HepG2 (cell line): ENCODE data around the gene STUM. TPM values are rescaled to one million over a fixed set of nuclear protein-coding genes. Genes with fewer than 3 reads are reported as not detected.

ENCODE experiments used
- ATAC-seq: fragments of 200-7000 bp; cut with Tn5 transposase; 3 replicates; pipeline ENCODE4 v1.9.1; 2020; ENCODE audit warnings: mild to moderate bottlenecking, moderate library complexity
- BruUV-seq: library from RNA; stranded (reverse); fragments of 400-500 nt; replicated peaks from 2 replicates; lab custom pipeline; 2021; lab: Mats Ljungman, UMichigan
- CTCF ChIA-PET: fragments of 300-600 bp; formaldehyde crosslinking; extraction: SDS; loops from one replicate; lab custom pipeline; 2021; ENCODE audit warnings: low total read pairs, inconsistent platforms, low intra/inter-chr PET ratio; lab: Yijun Ruan, JAX
- POLR2A ChIA-PET: fragments of 350-600 bp; sonication (Branson Sonifier 250); formaldehyde crosslinking; loops from one replicate; lab custom pipeline; 2020; ENCODE audit warnings: antibody characterized with exemption, inconsistent platforms; lab: Yijun Ruan, JAX
- DNase-seq: peaks from one replicate; pipeline ENCODE4 v3.0.0-alpha.2; 2015; ENCODE audit warnings: low spot score
- FAIRE-seq: peaks from 3 replicates; lab custom pipeline; 2011; peaks lifted over from hg19 to GRCh38; lab: Jason Lieb, UNC
- H2AFZ ChIP-seq: one replicate; pipeline ENCODE4 v1.6.1; 2011; ENCODE audit warnings: low read length, inconsistent platforms
- H3K27ac ChIP-seq: fragments of 300-600 bp; 3 replicates; pipeline ENCODE4 v1.8.0; 2011; ENCODE audit warnings: mixed run types, mild to moderate bottlenecking, mixed read lengths, low read length, inconsistent platforms; ENCODE audit not compliant: insufficient read depth; ENCODE audit errors: extremely low read length
- H3K27me3 ChIP-seq, 2 experiments: fragments of 200-600 bp in 1 of 2; 2 replicates in 1 of 2; 3 replicates in 1 of 2; pipeline versions ENCODE4 v1.6.0 to v1.8.0; 2011; ENCODE audit warnings: low read length in 2 of 2, mild to moderate bottlenecking in 2 of 2, moderate library complexity in 2 of 2, inconsistent platforms in 1 of 2; ENCODE audit not compliant: insufficient read depth in 2 of 2, control insufficient read depth in 1 of 2
- H3K36me3 ChIP-seq, 2 experiments: fragments of 200-600 bp in 1 of 2; replicated peaks in 1 of 2; 2 replicates in 1 of 2; 3 replicates in 1 of 2; pipeline versions ENCODE4 v1.5.1 to v1.8.0; 2011; ENCODE audit warnings: low read length in 2 of 2, inconsistent platforms in 1 of 2; ENCODE audit not compliant: insufficient read depth in 2 of 2, control insufficient read depth in 1 of 2
- H3K4me1 ChIP-seq: 2 replicates; pipeline ENCODE4 v1.5.1; 2012; ENCODE audit warnings: low read length, inconsistent platforms; ENCODE audit not compliant: insufficient read depth
- H3K4me2 ChIP-seq: 2 replicates; pipeline ENCODE4 v1.6.0; 2011; ENCODE audit warnings: low read depth, low read length, inconsistent platforms
- H3K4me3 ChIP-seq, 3 experiments: fragments of 200-600 bp in 1 of 3; sonication (generic), shearing (Covaris generic) in 1 of 3; replicated peaks in 1 of 3; 2 replicates each; pipeline ENCODE4 v1.5.1; 2011 to 2016; ENCODE audit warnings: low read length in 3 of 3, inconsistent platforms in 2 of 3, low read depth in 2 of 3, mild to moderate bottlenecking in 2 of 3, control low read depth in 1 of 3, mixed read lengths in 1 of 3; ENCODE audit not compliant: insufficient read depth in 1 of 3
- H3K79me2 ChIP-seq: one replicate; pipeline ENCODE4 v1.6.1; 2011; ENCODE audit warnings: low read length, inconsistent platforms; ENCODE audit not compliant: insufficient read depth
- H3K9ac ChIP-seq: 2 replicates; pipeline ENCODE4 v1.6.0; 2011; ENCODE audit warnings: mild to moderate bottlenecking, low read depth, low read length, inconsistent platforms; ENCODE audit not compliant: insufficient read depth
- H3K9me3 ChIP-seq: 2 replicates; pipeline ENCODE4 v1.5.1; 2012; ENCODE audit warnings: mild to moderate bottlenecking, low read length
- H4K20me1 ChIP-seq: 2 replicates; pipeline ENCODE4 v1.6.0; 2011; ENCODE audit warnings: inconsistent platforms, mild to moderate bottlenecking, low read length, moderate library complexity; ENCODE audit not compliant: insufficient read depth
- DBP ChIP-seq: sonication (generic); formaldehyde crosslinking; IDR thresholded peaks from 2 replicates; pipeline ENCODE4 v1.4.0; 2020; ENCODE audit warnings: missing genetic modification reagents; ENCODE audit errors: not compliant biosample characterization
- ISX ChIP-seq: sonication (generic); formaldehyde crosslinking; conservative IDR thresholded peaks from 2 replicates; pipeline ENCODE4 v1.5.0; 2020; ENCODE audit warnings: missing genetic modification reagents
- MTF1 ChIP-seq: sonication (generic); formaldehyde crosslinking; IDR thresholded peaks from 2 replicates; pipeline ENCODE4 v1.5.0; 2020; ENCODE audit warnings: missing genetic modification reagents
- MZF1 ChIP-seq: sonication (generic); formaldehyde crosslinking; IDR thresholded peaks from 2 replicates; pipeline ENCODE4 v1.8.1; 2023; ENCODE audit warnings: mild to moderate bottlenecking, missing genetic modification reagents, borderline replicate concordance
- NFATC3 ChIP-seq: sonication (generic); formaldehyde crosslinking; IDR thresholded peaks from 2 replicates; pipeline ENCODE4 v1.5.1; 2020; ENCODE audit warnings: mild to moderate bottlenecking, missing genetic modification reagents
- NFYC ChIP-seq: IDR thresholded peaks from 2 replicates; pipeline ENCODE4 v1.6.1; 2016; ENCODE audit warnings: missing genetic modification reagents, missing compliant biosample characterization
- RAD51 ChIP-seq: fragments of 450-650 bp; IDR thresholded peaks from 2 replicates; pipeline ENCODE4 v1.6.1; 2016; ENCODE audit warnings: borderline replicate concordance
- SIN3B ChIP-seq: fragments of 150-350 bp; IDR thresholded peaks from 2 replicates; pipeline ENCODE4 v1.6.1; 2014; ENCODE audit warnings: low read length
- STAG1 ChIP-seq: sonication (generic); formaldehyde crosslinking; IDR thresholded peaks from 2 replicates; pipeline ENCODE4 v1.4.0; 2020; ENCODE audit warnings: missing genetic modification reagents
- TIGD3 ChIP-seq: sonication (generic); formaldehyde crosslinking; IDR thresholded peaks from 2 replicates; pipeline ENCODE4 v1.5.1; 2020; ENCODE audit warnings: mild to moderate bottlenecking, missing genetic modification reagents, borderline replicate concordance
- ZMAT5 ChIP-seq: sonication (generic); formaldehyde crosslinking; IDR thresholded peaks from 2 replicates; pipeline ENCODE4 v1.5.0; 2020; ENCODE audit warnings: mild to moderate bottlenecking, low read depth, missing genetic modification reagents, borderline replicate concordance
- ZNF296 ChIP-seq: sonication (generic); formaldehyde crosslinking; conservative IDR thresholded peaks from 2 replicates; pipeline ENCODE4 v1.5.0; 2020; ENCODE audit warnings: mild to moderate bottlenecking, missing genetic modification reagents
- ZNF570 ChIP-seq: sonication (generic); formaldehyde crosslinking; IDR thresholded peaks from 2 replicates; pipeline ENCODE4 v1.4.0; 2020; ENCODE audit warnings: mild to moderate bottlenecking, missing genetic modification reagents, borderline replicate concordance
- ZNF646 ChIP-seq: sonication (generic); formaldehyde crosslinking; IDR thresholded peaks from 2 replicates; pipeline ENCODE4 v1.9.0; 2021; ENCODE audit warnings: mild to moderate bottlenecking, missing genetic modification reagents
- WGBS: methylation state at CpG from one replicate; pipeline ENCODE4 v1.1.6; 2017; ENCODE audit warnings: low lambda C conversion rate; 5-methylcytosine and 5-hydroxymethylcytosine counted together
- in situ Hi-C: cut with HindIII; loops from 2 replicates; pipeline ENCODE4 v1.10.0; 2017; ENCODE audit warnings: low pct_unique_long_range_greater_than_20kb; ENCODE audit not compliant: extremely low pct_ligation_motif_present
- intact Hi-C: fragments of 100-400 bp; cut with micrococcal nuclease; formaldehyde crosslinking; loops from one replicate; pipeline ENCODE4 v1.10.0; 2022; ENCODE audit not compliant: unreplicated experiment
- polyA plus RNA-seq, 8 experiments: library from polyadenylated mRNA; depleted of rRNA in 3 of 8; stranded (reverse) in 7 of 8; unstranded in 1 of 8; fragments of >200 nt; fragmentation: Illumina TruSeq in 4 of 8; extraction: Trizol in 4 of 8; gene quantifications; 2 replicates each; pipeline versions ENCODE4 v1.2.1 to v1.2.3, GENCODE V29; 2011 to 2016; ENCODE audit warnings: low read depth in 4 of 8, missing spikeins in 1 of 8, mixed read lengths in 1 of 8; ENCODE audit not compliant: insufficient read depth in 1 of 8
- total RNA-seq, 5 experiments: library from RNA; depleted of rRNA; stranded (reverse); fragments of >200 nt; fragmentation: Illumina TruSeq; extraction: Trizol; gene quantifications; 2 replicates each; pipeline ENCODE4 v1.2.3, GENCODE V29; 2016; ENCODE audit warnings: low read depth in 1 of 5

The STUM gene
- total and polyA plus RNA-seq, 2 of the 13 experiments (the other 11 are each of a cell fraction or from before 2014, with no cell fraction given) = not detected

DNA sequence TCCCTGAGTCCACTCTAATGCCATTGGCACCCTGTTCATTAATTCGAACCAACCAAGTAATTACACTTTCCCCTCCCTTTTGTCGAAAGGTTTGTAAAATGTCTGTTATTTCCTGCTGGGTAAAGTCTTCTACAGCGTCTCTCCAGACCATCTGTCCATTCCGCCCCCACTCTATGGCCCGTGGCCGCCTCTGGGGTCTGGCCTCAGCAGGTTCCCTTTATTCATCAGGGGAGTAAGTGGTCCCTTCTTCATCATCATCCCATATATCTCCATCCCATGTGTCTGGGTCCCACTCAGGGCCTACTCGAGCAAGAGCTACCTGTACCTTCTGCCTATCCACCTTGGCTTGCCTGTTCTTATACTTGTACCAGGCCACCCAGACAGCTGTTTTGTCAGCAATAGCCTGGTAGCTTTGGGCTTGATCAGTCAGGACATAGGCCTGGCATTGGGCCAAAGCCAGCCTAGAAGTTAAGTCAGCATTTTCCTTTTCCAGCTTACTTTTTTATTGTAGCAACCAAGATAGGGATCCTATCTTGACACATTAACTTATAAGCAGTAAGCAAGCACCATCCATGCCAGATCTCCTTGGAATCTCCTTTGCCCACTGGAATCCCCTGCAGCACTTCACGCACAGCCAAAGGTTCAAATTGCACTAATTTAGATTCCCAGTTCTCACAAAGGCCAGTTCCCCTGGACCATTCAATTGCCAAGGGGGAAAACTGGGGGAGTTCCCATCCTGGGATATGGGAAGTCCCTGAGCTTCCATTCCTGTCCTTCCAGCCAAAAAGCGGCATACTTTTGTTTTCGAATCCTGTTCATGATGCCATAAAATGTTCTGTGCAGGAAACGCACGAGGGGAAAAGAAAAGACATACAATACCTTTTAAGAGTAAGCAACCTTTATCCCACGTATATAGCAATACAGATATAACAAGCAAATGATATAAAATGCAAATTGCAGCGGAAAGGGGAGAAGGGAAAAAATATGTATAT, 6.6 kb upstream of the STUM start:
- intact Hi-C loops = loop anchor here (10.0 kb wide), 1 partner anchor 117 kb away; no protein-coding TSS in a partner anchor
- Histone ChIP-seq H3K4me2 (peak overlapping the region; percentile 77), H3K36me3 (no peaks in the 10 kb centered on the region), H3K9me3 (no peaks in the 10 kb centered on the region), H3K4me3 (peak overlapping the region in 1 of 3 experiments; percentile 38; a peak in 1 of 6 replicates), H3K4me1 (peaks cover 19% of the 10 kb centered on the region), H2AFZ (no peak overlapping the region), H3K79me2 (no peaks in the 10 kb centered on the region), H3K27me3 (peaks cover 0 to 12% of the 10 kb centered on the region in 2 experiments; a peak in 2 of 5 replicates), H3K27ac (peak overlapping the region; percentile 65), H4K20me1 (no peaks in the 10 kb centered on the region), H3K9ac (no peak overlapping the region)
- ChIA-PET POLR2A (interaction anchor here (1.6 kb wide), 1 partner anchor 15 kb away, joined by 4 read pairs; no protein-coding TSS in a partner anchor), CTCF (no interaction called here)
- ATAC-seq (no peak), DNase-seq (no peak), FAIRE-seq (no peak)
- WGBS = 50% methylated on average over 14 of the region's 14 CpGs
- no TSS peak for BruUV-seq
- in situ Hi-C loops = loop anchor here (10.0 kb wide), 2 partner anchors 57 to 117 kb away; no protein-coding TSS in a partner anchor
- TF ChIP-seq DBP (no peak), ZNF570 (CRISPR knock-in tag) (no peak), ZNF296 (no peak), NFATC3 (CRISPR knock-in tag) (no peak), SIN3B (no peak), ZNF646 (CRISPR knock-in tag) (no peak), NFYC (CRISPR knock-in tag) (no peak), TIGD3 (CRISPR knock-in tag) (no peak), ISX (no peak), MTF1 (no peak), MZF1 (CRISPR knock-in tag) (no peak), STAG1 (no peak), ZMAT5 (CRISPR knock-in tag) (no peak), RAD51 (no peak)
